Measurements from ENCODE around the gene ZNF341.

Gene ZNF341

DNA sequence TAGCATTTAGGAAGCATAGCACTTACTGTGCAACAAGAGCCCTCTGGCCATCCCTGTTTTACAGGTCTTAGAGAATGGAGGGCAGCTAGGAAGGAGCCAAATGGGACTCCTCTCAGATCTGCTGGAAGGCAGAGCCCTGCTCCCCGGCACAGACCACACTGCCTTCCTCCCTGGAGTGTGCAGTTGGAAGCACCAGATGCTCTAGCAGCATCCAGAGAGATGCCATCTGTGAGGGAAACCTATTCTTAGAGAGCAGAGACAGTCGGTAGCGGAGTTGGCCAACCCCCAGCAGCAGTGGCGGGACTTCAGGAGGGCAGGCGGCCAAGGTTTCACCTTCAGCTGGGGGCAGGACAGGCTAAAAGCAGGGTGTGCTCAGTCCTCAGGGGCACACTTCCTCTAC, 28.9 kb upstream of the ZNF341 start:
- no peak for DNase-seq (ENCODE audit: low spot score)

- DNase-seq (ENCODE audit: low spot score) = no peak
Measured at GRCh38 chr20:33703498-33704137, 28.2 kb upstream of the ZNF341 start.

DNA sequence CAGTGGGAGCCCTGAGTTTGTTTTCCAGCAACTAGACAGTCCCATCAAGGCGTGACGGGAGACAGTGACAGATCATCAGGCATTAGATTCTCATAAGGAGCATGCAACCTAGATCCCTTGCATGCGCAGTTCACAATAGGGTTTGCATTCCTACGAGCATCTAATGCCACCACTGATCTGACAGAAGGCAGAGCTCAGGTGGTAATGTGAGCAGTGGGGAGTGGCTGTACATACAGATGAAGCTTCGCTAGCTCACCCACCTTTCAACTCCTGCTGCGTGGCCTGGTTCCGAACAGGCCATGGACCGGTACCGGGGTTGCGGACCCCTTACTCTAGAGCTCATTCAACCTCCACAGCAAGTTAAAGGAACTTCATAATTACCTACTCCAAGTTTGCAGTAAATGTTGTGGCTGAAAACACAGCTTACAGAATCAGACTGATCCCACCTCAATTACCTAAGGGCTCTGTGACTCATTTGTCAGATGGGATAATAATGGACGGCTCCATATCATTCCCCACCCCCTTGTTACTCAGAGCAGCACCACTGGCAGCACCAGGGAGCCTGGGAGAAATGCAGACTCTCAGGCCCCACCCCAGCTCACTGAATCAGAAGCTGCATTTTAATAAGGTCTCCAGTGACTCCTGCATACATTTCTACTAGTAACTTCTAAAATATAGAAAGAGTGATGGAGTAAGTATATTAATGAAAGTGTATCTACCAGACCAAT, 27.4 kb upstream of the ZNF341 start:
- DNase-seq (ENCODE audit: low spot score) = no peak

DNA sequence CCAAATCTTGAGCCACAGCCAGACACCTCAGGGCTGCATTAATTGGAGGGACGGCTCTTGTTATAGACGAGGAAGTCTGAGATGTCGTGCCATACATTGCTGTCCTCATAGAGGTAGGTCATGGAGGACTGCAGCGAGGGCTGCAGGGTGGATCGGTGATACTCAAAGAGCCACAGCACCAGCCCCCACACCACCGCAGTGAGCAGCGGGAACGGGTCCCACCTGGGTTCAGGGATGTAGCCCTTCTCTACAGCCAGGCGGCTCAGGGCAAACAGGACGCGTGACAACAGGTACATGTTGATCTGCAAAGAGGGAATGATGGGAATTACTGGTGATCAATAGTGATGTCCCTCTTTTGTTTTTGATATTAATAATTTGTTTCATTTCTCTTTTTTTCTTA, 24.1 kb upstream of the ZNF341 start:
- no peak for DNase-seq (ENCODE audit: low spot score)

- no peak for DNase-seq (ENCODE audit: low spot score)
Measured at GRCh38 chr20:33709398-33709797, 22.4 kb upstream of the ZNF341 start.

GRCh38 chr20:33709905-33710541, 21.8 kb upstream of the ZNF341 start:
- no peak for DNase-seq (ENCODE audit: low spot score)

GRCh38 chr20:33710681-33711445, 20.9 kb upstream of the ZNF341 start:
- no peak for DNase-seq (ENCODE audit: low spot score)

DNA sequence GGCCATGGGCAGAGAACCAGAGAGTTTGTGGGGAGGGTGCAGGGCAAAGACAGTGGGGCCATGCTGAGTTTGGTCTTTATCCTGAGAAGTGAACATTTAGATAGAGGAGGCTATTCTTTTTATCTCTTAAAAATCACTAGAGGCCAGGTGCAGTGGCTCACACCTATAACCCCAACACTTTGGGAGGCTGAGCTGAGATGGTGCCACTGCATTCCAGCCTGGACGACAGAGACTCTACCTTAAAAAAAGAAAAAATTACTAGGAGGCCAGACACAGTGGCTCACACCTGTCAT, 20.4 kb upstream of the ZNF341 start:
- DNase-seq (ENCODE audit: low spot score) = no peak

- no peak for DNase-seq (ENCODE audit: low spot score)
Measured at GRCh38 chr20:33713865-33714367, 17.9 kb upstream of the ZNF341 start.

DNA sequence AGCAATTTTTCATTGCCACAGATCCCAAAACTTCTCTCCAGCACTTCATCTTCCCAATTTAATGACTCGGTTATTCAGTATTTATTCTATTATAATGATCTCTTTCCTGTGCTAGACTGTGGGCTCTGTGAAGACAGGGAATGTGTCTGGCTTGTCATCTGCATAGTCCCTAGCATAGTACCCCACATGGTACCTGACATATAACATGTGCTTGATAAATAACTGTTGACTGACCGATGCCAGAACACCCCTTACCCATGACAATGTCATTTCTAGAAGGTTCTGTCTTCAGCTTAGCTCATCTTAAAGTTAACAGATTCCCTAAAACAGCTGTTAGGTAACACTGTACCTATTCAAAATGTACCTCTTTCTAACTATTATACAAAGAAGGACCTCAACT, 15.3 kb upstream of the ZNF341 start:
- no peak for DNase-seq (ENCODE audit: low spot score)

DNA sequence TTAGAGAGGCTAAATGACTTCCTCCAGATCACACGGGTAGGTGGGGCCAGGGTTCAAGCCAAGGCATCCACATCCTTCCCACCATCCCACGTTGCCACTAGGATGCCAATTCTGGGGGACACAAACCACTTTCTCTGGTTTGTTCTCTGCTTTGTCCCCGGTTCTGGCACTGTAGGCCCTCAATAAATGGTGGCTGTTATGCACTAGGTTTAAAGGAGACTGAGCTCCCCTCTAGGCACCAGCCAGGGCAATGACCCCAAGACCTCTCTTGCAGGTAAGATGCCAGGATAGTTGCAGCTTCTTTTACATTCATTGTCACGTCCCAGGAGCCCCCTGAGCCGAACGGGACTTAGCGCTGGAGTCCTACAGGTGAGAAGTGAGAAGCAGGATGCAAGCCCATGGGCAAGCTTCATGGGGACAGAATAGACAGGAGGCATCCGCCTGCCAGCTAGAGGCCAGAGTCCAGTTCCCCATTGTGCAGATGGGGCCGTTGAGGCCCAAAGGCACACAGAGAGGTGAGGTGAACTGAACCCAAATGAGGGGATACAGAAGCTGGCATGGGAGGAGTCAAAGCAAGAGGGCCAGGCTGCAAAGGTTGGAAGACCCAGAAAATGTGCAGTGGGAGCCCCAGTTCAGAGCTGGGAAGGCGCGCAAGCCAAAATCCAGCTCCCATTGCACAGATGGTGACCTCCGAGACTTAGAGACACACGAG, 12.4 kb upstream of the ZNF341 start:
- DNase-seq (ENCODE audit: low spot score) = no peak

DNA sequence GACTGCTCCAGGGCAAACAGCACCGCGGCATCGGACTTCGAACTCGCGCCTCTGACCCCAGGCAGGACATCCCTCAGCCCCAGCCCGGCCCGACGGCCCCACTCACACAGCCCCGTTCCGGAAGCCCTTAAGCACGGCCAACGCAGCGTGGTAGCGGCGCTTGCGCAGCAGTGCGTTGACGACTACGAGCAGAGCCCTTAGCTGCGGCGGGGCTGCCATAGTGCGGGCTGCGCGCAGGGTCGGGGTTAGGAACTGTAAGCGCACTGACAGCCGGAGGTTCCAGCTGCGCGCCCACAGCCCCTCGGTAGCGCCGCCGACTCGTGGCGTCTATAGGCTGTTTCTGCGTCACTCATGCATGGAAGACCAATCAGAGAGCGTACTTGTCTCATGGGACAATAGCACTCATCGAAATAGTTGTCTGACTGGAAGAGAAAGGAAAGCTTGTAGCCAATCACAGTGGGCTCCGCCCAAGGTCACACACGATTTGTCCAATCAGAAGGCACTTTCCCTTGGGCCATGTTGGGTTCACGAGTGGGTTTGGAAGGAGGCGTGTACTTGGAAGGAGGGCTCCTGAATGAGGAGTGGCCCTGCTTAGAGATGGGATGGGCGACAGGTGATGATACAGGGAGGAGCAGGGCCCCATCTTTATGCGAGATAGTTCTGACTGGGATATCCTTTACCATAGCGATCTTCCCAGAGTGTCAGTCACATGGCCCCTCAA, 11.6 kb upstream of the ZNF341 start, which contains the start of gene PXMP4:
TSS of gene PXMP4 (minus strand) at position 322 of the 721 bp plus-strand sequence. CDS start at position 219, 103 bp downstream.
- no peak for DNase-seq (ENCODE audit: low spot score)

GRCh38 chr20:33721391-33722140, 10.2 kb upstream of the ZNF341 start:
- DNase-seq (ENCODE audit: low spot score) = no peak

GRCh38 chr20:33724439-33725094, 7.2 kb upstream of the ZNF341 start:
- DNase-seq (ENCODE audit: low spot score) = no peak

GRCh38 chr20:33725607-33726264, 6.1 kb upstream of the ZNF341 start:
- DNase-seq (ENCODE audit: low spot score) = no peak

GRCh38 chr20:33727115-33727479, 4.7 kb upstream of the ZNF341 start:
- no peak for DNase-seq (ENCODE audit: low spot score)

DNA sequence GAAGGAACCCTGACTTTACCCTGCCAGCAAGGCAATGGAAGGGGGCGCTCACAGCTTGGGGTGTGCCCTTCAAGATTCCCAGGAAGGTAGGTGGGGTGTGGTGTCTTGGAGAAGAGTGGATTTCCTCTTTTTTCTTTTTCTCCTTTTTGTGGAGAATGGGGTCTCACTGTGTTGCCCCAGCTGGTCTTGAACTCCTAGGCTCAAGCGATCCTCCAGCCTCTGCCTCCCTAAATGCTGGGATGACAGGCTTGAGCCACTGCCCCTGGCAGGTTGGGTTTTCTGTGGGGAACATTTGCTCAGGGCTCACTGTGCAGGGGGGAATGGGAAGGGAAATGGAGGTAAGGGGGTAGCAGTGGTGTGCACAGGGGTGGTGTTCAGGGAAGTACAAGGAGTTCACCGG, 4.0 kb upstream of the ZNF341 start:
- no peak for DNase-seq (ENCODE audit: low spot score)

GRCh38 chr20:33728463-33728862, 3.3 kb upstream of the ZNF341 start:
- DNase-seq (ENCODE audit: low spot score) = no peak

DNA sequence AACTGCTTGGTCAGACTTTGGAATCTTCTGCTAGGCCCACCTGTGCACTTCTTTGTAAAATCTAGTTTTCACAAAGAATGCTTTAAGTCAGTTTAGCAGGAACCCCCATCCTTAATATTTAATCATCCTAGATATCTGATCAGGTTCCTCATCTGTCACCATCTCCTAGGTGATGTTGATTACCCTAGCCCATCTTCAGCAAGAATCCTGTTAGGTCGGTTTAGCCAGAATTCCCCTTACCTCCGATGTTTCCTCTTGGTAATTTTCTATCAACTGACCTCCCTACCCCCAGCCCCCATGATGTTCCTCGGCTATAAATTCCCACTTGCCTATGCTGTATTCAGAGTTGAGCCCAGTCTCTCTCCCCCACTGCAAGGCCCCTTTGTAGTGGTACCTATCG, 2.7 kb upstream of the ZNF341 start:
- DNase-seq (ENCODE audit: low spot score) = no peak

All from NAMALWA (cell line).